HG03460 (cell line): ENCODE measurements around the gene TRIP12.
"Not testable (repeated sequence)": the region's sequence is repeated elsewhere in the genome, so short reads cannot be mapped to it uniquely, and the experiment has no call there.

Source experiments
- ATAC-seq: cut with Tn5 transposase; IDR thresholded peaks from one replicate; pipeline ENCODE4 v1.9.1; 2021; ENCODE audit not compliant: unreplicated experiment

TRIP12 gene

DNA sequence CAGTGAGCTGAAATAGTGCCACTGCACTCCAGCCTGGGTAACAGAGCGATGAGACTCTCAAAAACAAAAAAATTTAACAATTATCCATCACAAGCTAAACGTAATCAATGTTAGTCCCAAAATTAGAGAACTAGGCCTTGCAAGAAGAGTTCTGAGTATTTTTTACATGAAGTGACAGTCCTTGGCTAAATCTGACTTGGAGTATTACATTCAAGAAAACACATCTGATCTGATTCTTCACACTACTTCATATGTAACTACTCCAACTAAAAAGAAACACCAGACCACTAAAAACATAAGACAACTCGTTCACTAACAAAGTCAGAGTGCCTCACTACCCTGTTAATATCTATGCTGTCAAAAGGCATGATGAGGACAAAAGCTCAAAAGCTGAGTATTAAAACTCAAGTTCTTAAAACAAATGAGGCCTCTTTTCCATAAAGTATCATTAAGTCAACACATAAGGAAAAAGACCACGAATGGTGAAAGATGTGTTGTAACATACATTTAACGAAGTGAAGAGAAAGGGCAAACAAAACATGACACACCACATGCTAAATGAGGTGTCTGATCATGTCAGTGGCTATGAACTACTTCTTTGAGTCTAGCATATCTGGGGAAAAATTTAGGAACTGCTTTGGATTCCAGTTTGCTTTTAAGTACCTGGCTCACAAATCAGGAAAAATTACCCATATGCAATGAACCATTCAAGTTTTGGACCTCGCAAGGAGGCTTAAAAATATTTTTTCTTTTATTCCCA, 42.4 kb downstream of the TRIP12 start:
- ATAC-seq: no peak

DNA sequence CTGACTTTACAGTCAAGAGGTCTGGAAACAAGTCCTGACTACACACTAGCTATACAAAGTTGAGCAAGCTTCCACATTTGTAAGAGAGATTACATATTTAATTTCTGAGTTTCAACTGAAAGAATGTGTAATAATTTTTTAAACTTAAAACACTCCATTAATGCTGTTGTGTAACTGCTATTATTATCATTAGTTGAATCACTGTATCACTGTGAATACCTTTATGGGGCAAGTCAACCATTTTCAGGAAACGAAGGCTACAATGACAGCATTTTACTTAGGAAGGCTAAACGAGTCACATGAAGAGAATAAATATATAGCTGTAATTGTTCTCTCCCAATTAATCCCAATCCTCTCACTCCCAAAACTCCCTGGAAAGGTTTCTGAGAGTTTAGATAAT, 46.3 kb downstream of the TRIP12 start:
- no peak for ATAC-seq

DNA sequence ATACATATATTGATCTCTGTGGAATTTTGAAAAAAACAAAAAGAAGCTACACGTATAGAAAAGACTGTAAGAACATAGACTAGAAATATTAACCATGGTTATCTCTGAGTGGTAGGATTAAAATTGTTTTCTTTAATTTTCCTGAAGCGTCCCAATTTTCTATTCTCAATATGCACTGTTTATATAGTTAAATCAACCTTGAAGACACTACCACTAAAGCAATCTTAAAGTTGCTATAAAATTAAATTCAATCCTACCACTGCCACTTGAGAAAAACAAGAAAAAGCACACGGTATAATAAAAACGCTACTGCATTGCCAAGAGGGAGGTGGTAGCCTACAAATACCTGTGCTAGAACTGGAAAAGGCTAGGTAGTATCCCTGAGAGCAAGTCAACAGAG, 47.2 kb downstream of the TRIP12 start:
- no peak for ATAC-seq

GRCh38 chr2:229873123-229873581, 48.7 kb downstream of the TRIP12 start:
- peak; percentile 91 for ATAC-seq

- no peak for ATAC-seq
Observed at GRCh38 chr2:229870903-229871656, 50.7 kb downstream of the TRIP12 start.

- ATAC-seq: no peak
Observed at GRCh38 chr2:229869226-229869625, 52.6 kb downstream of the TRIP12 start.

DNA sequence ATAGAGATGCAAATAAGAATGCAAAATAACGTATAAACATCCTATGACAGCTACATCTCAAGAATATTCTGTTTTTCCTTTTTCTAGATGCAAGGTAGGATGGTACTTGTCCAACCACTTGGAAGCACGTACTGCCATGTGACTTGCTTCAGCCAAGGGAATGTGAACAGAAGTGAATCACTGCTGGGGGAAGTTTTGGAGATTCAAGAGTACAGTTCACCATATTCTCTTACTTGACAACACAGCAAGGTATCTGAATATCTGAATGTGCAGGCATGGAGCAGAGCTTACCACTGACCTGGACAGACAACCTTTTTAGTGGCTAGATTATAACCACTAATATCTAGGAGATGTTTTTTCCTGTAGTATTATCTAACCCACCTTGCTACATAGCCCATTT, 53.0 kb downstream of the TRIP12 start:
- no peak for ATAC-seq

DNA sequence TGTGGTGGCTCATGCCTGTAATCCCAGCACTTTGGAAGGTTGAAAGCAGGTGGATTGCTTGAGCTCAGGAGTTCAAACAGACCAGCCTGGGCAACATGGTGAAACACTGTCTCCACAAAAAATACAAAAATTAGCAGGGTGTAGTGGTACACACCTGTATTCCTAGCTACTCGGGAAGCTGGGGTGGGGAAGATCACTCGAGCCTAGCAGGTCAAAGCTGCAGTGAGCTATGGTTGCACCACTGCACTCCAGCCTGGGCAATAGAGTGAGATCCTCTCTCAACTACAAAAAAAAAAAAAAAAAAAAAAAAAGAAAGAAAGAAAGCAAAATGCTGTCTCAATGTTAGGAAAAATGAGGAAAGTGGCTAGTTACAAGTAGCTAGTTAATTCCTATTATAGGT, 56.8 kb downstream of the TRIP12 start:
- no peak for ATAC-seq

- no peak for ATAC-seq
Observed at GRCh38 chr2:229861431-229861830, 60.4 kb downstream of the TRIP12 start.

DNA sequence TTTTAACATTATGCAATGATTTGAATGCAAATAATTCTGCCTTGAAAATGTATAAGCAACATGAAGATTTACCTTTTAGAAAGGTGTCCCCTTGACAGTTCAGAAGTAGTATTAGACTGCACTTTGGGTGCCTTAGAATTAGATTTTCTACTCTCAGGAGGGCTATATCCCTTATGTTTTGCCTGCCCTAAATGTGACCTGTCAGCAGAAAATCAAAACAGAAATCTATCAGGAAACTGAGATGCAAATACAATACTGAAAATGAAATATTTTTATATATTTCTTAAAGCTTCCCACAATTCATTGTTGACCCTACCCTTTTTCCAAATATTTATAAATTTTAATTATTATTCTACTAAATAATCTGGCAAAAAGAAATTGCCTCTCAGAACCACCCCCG, 61.5 kb downstream of the TRIP12 start:
- no peak for ATAC-seq

DNA sequence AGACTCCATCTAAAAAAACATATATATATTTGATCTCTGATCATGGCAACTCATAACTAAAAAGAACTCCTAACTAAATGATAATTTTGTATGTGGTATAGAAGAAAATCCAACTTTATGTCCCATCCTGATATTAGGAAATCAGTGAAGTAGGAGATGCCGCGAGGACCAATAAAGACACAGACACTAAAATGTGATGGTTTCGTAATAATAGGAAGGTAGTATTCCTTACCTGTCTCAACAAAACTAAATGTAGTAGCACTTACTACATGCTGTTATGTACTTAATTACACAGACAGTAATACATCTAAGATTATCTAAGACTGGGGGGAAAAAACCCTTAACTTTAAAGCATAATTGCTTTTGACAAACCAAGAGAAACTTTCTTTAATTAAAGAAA, 63.5 kb downstream of the TRIP12 start:
- ATAC-seq: no peak

GRCh38 chr2:229857634-229858033, 64.2 kb downstream of the TRIP12 start:
- ATAC-seq: no peak

DNA sequence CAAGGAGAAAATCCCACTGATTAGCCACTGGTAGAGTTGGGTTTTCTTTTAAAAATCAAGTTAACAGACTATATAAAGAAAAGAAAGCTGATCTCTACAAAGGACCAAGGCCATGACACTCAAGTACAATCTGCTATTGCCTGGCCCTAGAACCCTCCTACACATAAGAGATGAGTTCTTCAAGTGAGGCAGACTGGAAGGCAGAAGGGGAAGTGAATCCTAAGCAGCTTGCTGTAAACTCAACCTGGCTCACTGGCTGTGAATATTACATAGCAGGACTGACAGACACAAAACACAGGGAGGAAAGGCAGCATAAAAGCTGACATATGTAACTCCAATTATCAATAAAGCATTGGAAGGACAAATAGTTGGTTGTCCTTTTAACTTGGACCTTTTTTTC, 65.4 kb downstream of the TRIP12 start:
- ATAC-seq: peak; percentile 91

GRCh38 chr2:229855116-229855515, 66.7 kb downstream of the TRIP12 start:
- no peak for ATAC-seq

DNA sequence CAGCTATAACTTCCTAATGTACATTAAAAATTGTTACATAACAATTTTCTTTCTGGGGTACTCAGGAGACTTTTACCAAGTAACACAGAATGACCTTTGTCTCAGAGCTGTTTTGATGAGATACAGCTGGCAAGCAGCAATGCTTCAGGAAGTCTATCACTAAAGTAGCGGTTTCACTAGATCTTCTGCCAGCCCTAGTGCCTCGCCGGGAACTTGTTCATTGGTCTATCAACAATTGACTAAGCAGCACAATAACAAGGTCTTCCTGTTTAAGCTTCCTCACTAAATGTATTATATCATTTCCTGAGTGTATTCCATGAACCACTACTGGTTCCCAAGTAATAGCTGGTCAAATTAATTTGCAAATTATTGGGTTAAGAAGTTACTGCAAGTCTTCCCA, 69.2 kb downstream of the TRIP12 start:
- peak; percentile 84 for ATAC-seq

DNA sequence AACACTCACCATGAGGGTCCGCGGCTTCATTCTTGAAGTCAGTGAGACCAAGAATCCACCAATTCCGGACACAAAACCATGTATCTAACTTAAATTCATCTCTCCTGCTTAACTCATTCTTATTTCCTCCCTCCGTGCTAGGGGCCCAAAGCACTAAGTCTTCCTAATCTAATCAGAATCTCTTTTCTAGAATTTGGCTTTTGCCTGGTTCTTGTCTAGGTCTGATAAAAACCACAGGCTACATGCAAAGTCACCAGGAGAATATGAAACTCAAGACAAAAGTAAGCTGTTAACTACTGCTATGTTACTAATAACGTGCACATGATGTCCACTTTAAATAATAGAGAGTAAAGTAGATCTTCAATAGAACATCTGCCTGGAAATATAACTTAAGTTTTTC, 69.9 kb downstream of the TRIP12 start:
- ATAC-seq: no peak

DNA sequence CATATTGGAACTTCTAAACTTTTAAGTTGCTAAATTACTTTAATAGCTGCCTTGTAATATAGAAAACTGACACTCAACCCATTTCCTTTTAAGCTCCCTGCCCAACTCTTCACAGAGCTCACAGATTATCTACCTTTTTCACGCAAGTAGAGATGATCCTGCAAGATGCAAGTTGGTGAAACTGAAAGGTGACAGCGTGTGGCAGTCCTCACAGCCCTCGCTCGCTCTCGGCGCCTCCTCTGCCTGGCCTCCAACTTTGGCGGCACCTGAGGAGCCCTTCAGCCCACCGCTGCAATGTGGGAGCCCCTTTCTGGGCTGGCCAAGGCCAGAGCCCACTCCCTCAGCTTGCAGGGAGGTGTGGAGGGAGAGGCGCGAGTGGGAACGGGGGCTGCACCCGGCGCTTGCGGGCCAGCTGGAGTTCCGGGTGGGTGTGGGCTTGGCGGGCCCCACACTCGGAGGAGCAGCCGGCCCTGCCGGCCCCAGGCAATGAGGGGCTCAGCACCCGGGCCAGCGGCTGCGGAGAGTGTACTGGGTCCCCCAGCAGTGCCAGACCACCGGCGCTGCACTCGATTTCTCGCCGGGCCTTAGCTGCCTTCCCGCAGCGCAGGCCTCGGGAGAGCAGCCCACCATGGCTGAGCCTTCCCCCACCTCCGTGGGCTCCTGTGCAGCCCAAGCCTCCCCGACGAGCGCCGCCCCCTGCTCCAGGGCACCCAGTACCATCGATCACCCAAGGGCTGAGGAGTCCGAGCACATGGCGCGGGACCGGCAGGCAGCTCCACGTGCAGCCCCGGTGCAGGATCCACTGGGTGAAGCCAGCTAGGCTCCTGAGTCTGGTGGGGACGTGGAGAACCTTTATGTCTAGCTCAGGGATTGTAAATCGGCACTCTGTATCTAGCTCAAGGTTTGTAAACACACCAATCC, 71.2 kb downstream of the TRIP12 start:
- not testable (repeated sequence) for ATAC-seq

DNA sequence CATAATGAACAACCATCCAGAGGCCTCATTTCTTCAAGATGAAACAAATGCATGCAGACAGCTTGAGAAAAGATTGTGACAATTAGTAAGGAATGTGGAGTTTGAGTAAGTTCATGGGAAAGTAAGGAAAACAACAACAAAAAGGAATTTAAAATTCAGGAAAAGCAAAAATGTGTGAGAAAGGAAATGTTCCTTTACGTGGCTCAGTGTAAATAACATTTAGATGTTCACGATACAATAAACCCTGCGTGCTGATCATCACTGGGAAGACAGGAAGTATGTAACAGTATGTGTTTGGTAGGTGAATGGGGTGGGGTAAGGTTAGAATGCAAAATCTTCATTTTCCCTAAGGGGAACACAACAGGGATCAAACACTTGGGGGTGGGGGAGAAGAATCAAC, 72.7 kb downstream of the TRIP12 start:
- no peak for ATAC-seq

DNA sequence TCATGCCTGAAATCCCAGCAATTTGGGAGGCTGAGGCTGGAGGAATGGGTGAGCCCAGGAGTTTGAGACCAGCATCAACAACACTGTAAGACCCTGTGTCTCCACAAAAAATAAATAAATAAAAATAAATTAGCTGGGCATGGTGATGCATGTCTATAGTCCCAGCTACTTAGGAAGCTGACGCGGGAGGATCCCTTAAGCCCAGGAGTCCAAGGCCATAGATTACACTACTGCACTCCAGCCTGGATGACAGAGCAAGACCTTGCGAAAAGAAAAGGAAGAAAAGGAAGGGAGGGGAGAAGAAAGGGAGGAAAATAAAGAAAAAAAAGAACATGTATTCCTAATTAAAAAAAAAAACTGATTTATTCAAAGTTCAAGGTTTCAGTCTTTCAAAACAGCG, 78.2 kb downstream of the TRIP12 start:
- no peak for ATAC-seq

GRCh38 chr2:229838729-229839128, 83.1 kb downstream of the TRIP12 start:
- no peak for ATAC-seq

DNA sequence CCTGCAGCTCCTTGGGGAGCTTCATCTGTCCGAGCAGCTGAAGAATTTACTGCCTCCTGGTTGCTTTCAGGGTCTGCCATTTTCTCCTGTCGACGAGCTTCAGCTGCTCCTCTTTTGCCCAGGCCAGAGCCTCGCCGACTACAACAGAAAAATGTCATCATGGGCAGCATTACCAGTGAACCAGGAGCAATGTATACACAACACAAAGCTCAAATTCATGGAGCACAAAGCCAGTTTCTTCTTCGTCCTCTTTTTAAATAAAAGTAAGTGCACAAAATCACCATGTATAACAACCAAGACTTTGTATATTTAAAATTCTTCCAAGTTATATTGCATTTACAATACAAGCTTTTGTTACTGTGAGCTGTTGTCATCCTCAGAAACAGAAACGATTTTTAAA, 85.0 kb downstream of the TRIP12 start:
- ATAC-seq: no peak
